NCI-H146 treated with DMSO at 0.1 percent for 48 hours (cell line): ENCODE data around the gene EIF6.

Experiments
- DNase-seq: peaks from one replicate; lab custom pipeline; 2025; ENCODE audit not compliant: unreplicated experiment; lab: John Stamatoyannopoulos, UW

The EIF6 gene

DNA sequence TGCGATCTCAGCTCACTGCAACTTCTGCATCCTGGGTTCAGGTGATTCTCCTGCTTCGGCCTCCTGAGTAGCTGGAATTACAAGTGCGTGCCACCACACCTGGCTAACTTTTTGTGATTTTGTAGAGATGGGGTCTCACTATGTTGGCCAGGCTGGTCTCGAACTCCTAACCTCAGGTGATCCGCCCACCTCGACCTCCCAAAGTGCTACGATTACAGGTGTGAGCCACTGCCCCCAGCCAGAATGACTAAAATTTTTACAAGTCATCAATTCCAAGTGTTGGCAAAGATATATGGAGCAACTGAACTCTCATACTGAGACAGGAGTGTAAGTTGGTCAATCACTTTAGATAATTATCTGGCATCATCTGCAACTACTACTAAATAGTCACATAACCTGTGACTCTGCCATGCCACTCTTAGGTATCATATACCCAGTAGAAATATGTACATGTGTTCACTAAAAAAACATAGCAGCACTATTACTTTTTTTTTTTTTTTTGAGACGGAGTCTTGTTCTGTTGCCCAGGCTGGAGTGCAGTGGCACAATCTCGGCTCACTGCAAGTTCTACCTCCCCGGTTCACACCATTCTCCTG, 3.0 kb downstream of the EIF6 start:
- DNase-seq = no peak

DNA sequence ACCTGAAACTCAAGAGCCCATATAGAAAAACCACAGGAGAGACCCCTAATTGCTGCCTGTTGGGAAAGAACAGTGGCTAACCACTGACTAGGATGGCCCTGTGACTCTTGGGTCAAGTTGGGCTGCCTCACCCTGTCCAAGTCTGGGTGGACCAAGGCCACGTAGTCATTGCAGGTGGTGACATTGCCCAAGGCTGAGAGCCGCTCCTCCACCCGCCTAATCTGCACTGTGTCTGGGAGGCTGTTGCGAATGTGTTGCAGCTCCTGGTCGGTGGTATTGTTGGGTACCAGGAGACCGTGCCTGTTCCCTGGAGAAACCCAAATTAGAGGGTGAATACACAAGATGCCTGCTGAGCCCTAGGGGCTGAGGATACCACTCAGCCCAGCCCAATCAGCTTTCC, 4.0 kb downstream of the EIF6 start:
- no peak for DNase-seq

DNA sequence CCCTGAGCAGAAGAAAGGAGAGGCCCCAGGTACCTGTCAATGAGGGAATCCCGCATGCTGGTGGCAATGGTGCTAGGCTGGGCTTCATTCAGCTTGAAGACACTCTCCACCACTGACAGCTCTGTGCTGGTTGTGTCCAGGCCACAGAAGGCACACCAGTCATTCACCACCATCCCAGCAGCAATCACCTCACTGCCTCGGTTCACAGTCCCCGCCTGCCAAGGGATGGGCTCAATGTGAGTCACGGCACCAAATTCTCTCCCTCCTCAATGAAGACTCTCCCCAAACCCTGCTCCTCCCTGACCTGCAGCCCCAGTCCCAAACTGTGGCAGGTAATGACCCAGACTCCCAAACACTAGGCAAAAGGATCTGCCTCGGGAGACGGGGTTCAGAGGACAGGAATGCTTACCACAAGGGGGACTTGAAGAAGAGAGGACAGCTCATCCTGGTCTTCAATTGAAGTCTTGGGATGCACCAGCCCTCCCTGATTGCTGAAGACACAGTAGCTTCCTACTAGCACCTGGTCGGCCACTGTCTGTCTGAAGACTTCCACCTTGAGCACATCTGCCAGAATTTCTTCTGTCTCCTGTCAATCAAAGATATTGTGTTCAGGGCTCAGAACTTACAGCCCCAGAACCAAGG, 4.9 kb downstream of the EIF6 start:
- DNase-seq = no peak

DNA sequence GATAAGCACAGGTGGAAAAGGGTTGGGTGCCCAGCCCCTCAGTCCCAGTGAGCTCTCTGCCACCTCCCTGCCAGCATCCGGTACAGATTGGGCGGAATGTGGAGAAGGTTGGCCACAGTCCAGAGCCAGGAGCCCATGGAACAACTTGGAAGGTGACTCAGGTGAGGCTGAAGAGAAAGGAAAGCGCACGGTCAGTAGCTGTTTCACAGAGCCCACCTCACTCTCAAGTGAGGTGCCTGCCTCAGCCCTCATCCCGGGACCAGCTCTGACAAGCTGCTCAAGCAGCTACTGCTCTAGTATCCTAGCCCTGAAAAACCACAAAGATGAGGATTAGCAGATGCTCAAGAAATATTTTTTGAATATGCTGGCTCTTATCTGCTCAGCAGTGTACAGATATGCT, 5.5 kb downstream of the EIF6 start:
- no peak for DNase-seq

DNA sequence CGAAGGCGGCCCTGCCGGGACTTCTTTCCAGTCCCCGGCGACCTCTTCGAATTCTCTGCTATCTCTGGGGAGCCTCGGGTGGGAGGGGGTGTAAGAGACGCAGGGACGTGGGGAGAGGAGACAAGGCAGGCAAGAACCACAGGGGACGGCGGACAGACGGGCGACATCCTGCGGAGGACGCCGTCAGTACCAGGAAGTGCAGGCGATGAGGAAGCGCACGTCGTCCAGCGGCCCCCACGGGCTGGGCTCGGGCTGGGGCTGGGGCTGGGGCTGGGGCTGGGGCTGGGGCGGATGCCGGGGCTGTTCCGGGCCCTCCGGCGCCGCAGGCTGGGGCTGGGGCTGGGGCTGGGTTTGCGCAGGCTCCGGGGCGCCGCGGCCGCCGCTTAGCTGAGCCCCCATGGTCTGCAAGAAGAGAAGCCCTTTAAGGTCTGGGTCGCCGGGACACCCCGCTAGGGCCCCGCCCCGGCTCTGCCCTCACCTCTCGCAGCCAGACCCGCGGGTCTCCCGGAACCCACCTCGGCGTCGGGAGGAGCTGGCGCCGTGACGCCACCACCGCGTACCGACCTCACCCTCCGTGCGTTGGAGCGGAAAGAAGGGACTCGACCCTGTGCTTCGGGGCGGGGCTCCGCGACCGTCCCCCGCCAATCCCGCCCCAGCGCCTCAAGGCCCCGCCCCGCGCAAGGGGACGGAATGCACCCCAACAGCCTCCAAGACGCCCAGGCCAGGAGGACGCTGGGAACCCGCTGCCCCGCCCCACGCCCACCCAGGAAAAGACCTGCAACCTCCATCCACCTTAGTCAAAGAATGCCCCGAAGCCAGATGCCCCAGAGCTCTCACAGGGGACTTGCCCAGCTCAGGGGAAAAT, 6.8 kb downstream of the EIF6 start, which contains the start of gene MMP24OS:
MMP24OS (minus strand) TSS at position 592 of the 865 bp plus-strand sequence; CDS start at position 399, 193 bp downstream.
- DNase-seq = peak; percentile 72

DNA sequence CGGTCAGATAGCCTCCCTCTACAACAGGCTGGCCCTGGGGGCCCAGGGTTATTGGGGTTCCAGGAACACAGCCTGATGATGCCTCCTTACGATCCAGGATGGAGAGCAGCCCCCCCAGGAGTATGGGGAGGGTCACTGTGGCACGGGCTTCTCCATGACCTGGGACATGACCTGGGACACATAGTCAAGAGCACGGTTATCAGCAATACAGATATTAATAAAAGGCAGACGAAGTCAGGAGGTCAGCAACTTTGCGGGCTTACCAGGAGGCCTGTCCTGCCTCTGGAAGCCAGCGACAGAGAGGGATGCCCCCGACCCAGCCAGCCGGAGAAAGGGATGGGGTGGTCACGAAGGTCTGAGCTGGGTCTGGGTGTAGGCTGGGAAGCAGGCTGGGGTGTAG, 7.4 kb downstream of the EIF6 start:
- no peak for DNase-seq

DNA sequence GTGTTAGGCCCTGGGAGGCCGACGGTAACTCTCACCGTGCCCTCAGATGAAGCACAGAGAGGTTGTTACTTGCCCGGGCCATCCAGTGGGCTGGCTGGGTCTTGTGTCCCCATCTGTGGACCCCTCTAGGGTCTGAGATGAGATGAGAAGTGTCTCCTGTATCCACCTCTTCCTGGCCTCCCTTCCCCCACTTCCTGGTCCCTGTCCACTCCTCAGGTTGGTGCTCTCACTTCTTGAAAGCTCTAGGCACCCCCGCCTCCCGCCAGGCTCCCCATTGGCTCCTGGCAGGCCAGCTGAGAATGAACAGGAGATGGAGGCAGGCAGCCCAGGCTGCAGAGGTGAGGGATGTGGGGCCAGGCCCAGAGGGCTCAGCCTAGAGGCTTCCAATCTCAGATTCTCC, 8.2 kb downstream of the EIF6 start:
- DNase-seq = no peak

DNA sequence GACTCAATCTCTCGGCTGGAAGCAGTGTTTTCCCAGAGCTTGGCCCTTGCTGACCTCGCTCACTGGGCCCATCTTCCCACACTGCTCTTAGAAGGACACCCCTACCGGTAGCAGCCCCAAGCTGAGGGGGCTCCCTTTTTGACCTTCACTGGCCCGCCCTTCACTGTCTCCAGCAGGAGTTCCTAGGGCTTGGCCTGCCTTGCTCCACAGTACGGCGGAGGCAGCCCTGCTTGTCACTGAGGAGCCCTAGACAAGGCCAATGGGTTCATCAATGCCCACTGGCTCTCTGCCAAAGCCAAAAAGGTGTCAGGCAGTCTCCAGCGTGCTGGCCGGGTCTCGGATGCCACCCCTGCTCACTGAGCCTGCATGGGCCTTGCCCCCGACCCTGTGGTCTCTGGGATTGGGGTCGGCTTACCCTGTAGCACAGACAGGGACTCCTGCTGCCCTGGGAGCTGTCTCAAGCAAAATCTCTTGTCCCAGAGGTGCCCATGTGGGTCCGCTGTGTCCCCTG, 8.8 kb downstream of the EIF6 start:
- DNase-seq = no peak

DNA sequence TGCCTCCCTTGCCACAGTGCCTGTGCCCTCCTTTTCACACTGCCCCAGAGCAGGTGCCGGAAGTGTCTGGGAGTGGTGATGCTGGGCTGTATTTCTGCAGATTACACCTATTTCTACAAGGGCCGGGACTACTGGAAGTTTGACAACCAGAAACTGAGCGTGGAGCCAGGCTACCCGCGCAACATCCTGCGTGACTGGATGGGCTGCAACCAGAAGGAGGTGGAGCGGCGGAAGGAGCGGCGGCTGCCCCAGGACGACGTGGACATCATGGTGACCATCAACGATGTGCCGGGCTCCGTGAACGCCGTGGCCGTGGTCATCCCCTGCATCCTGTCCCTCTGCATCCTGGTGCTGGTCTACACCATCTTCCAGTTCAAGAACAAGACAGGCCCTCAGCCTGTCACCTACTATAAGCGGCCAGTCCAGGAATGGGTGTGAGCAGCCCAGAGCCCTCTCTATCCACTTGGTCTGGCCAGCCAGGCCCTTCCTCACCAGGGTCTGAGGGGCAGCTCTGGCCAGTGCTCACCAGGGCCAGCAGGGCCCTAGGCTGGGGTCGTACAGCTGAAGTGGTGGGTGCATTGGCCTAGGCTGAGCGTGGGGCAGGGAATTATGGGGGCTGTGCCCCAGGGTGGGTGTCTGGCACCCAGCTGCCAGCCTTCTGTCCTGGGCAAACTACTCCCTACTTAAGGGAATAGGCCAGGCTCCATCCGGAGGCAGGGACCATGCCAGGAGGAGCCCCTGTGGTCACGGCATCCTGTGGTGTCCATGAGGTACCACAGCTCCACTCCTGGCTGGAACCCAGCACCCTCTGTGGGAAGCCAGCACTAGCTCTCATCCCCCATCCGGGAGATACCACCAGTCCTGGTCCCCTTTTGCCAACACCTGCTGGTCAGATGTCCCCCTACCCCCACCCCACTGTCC, 10.1 kb downstream of the EIF6 start:
- no peak for DNase-seq

DNA sequence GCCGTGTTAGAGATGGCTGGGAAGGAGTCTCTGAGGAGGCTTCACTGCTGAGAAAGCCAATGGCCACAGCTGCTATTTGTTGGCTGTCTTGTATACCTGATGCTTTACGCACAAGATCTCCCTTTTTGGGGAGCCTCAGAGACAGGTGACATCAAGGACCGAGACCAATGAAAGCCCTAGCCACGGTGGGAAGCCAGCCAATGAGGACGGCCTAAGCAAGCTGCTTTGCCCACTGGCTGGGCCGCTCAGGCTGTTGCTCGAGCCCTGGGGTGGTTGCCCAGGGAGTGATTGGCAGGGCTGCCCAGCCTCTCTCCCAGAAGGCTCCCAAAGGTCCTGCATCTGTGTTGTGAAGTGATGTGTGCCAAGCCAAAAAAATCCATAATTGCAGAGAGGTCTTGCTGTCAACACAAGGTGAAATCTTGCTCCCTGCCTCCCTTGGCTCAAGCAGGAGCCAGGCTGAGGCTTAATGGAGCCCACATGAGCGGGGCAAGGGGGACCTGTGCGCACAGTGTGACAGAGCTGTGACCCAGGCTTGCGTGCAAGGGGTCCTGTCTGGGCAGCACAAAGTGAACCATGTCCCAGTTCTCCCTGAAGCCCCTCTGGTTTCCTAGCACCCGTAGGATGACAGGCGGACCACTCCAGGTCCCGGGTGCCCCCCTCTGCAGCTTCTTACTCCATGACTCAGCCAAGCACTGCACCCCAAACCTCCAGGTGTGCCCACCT, 11.0 kb downstream of the EIF6 start:
- no peak for DNase-seq

DNA sequence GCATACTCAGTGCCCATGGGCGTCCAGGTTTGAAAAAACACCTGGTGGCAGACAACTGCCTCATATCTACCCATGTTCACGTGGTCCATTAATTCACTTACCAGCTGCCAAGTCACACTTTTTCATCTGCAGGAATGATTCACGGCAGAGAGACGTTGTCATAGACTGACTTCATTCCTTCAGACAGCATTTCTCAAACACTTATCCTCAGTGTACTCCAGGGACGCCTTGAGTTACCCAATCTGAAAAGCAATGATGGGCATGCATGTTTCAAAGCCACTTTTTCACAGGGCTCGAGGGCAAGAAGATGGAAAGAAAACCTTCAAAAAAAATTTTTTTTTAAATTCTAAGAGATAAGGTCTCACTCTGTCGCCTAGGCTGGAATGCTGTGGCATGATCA, 12.7 kb downstream of the EIF6 start:
- DNase-seq = no peak

DNA sequence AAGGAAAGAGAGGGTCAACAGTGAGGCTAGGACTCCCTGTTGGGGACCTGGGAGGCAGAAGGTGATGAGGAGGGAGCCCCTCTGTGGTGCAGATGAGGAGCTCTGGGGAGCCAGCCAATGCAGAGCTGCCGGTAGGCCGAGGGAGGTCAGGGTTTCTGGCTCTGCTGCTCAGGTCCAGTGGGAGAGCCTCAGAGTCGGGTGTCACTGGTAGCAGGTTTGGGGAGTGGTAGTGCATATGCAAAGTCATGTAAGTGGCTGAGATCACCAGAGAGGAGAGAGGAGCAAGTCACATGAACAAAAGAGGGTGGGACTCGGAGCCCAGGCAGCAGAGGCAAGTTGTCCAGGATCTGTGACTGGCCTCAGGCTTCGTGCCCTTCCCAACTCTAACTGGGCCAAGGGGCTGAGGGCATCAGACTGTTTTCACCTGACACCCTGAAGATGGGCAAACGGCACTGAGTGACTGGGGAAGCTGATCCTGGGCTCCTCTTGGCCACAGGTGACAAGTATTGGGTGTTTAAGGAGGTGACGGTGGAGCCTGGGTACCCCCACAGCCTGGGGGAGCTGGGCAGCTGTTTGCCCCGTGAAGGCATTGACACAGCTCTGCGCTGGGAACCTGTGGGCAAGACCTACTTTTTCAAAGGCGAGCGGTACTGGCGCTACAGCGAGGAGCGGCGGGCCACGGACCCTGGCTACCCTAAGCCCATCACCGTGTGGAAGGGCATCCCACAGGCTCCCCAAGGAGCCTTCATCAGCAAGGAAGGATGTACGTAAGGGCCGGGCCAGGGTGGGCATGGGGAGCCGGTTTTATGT, 13.3 kb downstream of the EIF6 start:
- DNase-seq = no peak

DNA sequence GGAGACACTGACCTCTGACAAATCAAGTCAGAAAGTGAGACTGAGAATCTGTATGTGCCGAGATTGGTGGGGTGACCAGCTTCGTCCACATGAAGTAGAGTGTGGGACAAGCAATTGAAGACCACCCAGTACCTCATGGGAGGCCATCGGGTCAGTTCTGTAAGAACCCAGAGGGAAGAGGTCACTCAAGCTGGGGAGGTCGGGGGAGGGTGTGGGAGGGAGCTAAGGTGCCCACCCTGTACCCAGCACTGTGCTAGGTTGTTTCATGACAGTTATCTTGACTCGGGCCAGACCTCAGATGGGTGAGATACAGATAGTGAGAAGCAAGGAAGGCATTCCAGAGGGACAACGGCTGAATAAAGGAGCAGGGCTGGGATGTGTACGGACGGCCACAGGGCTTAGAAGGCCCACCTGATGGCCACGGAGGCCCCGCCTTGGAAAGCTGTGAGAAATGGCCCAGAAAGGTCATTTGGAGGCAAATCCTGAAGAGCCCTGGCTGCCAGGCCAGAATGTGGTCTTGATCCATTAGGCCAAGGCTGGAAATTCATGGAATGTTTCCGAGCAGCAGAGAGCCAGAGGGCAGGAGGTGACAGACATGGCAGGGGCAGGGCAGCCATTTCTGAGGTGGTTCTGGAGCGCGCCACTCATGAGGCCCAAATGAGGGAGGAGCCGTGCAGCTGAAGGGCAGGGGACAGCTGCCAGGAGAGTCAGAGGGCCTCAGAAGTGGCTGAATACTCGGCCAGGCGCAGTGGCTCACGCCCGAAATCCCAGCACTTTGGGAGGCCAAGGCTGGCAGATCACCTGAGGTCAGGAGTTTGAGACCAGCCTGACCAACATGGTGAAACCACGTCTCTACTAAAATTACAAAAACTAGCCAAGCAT, 14.3 kb downstream of the EIF6 start:
- DNase-seq = no peak

DNA sequence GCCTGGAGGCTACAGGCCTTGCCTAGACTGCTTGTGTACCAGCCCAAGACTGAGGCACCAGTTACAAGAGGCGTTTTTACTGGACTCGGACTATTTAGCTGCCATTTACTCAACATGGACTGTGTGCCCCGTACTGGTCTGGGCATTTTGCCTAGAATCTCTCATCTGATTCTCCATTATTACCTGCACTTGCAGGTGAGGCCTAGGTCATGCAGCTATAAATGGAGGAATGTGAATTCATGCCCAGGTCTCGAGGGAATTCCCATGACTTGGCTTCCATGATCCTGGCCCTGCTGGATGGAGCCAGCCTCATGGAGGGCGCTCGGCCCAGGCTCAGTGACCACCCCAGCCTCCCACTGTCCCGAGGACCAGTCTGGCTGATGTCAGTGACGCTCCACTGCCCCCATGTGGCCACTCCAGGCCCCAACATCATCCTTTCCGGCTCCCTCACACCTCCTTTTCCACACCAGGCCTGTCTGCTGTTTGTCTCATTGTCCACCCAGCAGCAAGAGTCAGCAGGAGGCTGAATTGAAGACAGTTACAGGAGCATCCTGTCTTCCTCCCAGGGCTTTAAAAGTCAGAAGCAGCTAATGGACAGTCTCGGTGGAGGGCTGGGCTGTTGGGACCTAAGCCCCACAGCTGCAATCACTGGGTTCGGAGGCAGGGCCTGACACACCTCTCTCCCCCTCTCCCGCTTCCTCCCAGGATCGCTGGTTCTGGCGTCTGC, 15.4 kb downstream of the EIF6 start:
- DNase-seq = peak; percentile 20

DNA sequence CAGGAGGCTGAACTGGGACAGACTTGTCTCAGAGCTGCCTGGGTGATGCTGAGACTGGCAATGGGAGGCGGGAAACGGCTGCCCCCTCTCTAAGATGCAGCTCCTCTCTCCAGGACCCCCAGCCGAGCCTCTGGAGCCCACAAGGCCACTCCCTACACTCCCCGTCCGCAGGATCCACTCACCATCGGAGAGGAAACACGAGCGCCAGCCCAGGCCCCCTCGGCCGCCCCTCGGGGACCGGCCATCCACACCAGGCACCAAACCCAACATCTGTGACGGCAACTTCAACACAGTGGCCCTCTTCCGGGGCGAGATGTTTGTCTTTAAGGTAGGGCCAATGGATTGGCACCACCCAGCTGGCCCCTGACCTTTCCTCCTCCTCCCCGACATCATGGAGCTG, 17.5 kb downstream of the EIF6 start:
- no peak for DNase-seq

DNA sequence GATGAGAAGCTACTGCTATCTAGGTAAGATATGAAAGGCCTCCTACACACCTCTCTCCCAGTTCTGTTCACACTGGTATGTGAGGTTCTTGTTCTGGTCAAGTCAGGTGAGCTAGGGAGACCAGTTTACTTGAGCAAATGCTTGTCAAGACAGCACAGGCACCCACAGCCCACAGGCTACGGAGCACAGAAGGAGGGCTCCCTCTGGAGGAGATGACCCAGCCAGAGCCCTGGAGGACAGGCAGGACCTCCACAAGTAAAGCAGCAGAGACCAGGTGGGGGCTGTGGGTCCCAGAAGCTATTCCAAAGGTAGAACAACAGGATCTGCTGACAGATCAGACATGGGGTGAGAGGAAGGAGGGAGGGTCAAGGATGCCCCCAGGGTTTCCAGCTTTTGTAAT, 19.8 kb downstream of the EIF6 start:
- no peak for DNase-seq

DNA sequence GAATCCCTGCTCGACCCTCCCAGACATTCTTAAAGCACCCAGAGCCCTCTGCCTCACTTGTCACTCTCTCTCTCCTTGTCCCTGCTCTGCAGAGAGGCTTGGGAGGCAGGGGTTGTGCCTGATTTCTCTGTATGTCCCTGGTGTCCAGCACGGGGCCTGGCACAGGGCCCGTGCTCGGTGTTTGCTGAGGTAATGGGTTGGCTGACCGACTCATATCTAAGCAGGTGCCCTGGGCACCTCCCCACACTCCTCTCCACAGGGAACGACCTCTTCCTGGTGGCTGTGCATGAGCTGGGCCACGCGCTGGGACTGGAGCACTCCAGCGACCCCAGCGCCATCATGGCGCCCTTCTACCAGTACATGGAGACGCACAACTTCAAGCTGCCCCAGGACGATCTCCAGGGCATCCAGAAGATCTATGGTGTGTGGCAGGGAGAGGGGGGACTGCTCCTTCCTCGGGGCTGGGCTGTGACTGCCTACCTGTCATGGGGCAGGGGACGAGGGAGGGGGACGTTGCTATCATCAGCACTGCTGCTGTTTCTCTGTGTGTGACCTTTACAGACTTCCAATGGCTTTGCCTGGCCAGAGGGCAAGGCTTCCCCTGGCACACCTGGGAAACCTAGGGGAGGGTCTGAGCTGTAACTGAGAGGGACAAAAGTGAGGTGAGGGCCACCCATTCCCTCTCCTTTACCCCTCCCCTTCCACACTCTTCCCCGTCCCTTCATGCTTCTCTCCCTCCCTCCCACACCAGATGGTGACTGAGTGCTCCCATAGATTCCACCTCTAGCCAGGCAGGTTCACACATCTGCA, 20.8 kb downstream of the EIF6 start:
- no peak for DNase-seq
